ENCODE measurements around the gene NR6A1. TPM values are rescaled to one million over a fixed set of nuclear protein-coding genes. Genes with fewer than 3 reads are reported as not detected.

The NR6A1 gene
- total and polyA plus RNA-seq, 2 of the 8 experiments (the other 6 are each of a cell fraction or from before 2014, with no cell fraction given), result 93.2 to 237 TPM

DNA sequence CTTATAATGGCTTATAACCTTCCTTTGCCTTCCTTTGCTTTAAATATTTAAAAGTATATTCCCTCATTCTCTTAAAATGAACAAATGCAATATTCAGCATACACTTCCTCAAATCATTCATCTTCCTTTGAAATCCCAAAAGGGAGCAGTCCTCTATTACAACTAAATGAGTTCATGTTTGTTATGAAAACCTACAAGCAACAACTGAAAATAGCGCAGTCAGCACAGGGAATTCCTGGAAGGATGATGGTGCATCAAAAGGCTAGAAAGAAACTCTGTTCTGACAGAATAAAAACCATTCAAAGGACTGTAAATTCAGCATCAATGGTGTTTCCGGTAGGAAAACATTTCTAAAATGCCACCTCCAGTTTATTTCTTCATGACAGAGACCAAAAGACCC is 3.3 kb downstream of the NR6A1 start:
- Histone ChIP-seq H2BK5ac (ENCODE audit: low read depth, low read length) (no peak overlapping the region), H3K4me1 (replicated peaks in 1 of 4; ENCODE audit: control insufficient read depth in 3 of 4, insufficient read depth in 4 of 4, low read length in 3 of 4) (peaks cover 4 to 26% (median 13%) of the 10 kb centered on the region in 4 experiments; a peak in 6 of 7 replicates), H3K4me2 (ENCODE audit: insufficient read depth in 1 of 2, low read depth in 2 of 2, low read length in 2 of 2) (peak overlapping the region; percentile 19 to 65; a peak in 3 of 4 replicates), H3K4ac (replicated peaks; ENCODE audit: insufficient read length, low read depth, low read length) (no peak overlapping the region), H3K23ac (ENCODE audit: insufficient read length) (no peak overlapping the region), H4K20me1 (replicated peaks in 1 of 2; ENCODE audit: control insufficient read depth in 1 of 2, insufficient read depth in 2 of 2, low read length in 2 of 2) (peaks cover 10 to 12% of the 10 kb centered on the region in 2 experiments), H3K27ac (ENCODE audit: low read depth, low read length) (no peak overlapping the region), H2BK15ac (ENCODE audit: low read length) (no peak overlapping the region), H3K36me3 (ENCODE audit: control insufficient read depth in 2 of 4, insufficient read depth in 4 of 4, low read length in 3 of 4) (no peaks in the 10 kb centered on the region), H4K8ac (ENCODE audit: extremely low read depth, insufficient read depth, low read length) (no peak overlapping the region), H3K9me3 (ENCODE audit: insufficient read depth in 2 of 2, low read depth in 1 of 2, low read length in 1 of 2) (no peaks in the 10 kb centered on the region), H3K79me2 (ENCODE audit: control insufficient read depth in 1 of 2, insufficient read depth in 2 of 2, low read length in 2 of 2) (peaks cover 2 to 75% of the 10 kb centered on the region in 2 experiments; a peak in 3 of 4 replicates), H2BK12ac (ENCODE audit: low read depth, low read length) (no peak overlapping the region), H3K18ac (ENCODE audit: extremely low read depth, low read length) (no peak overlapping the region), H3K4me3 (ENCODE audit: extremely low read depth in 1 of 4, insufficient read depth in 2 of 4, low read depth in 3 of 4, low read length in 4 of 4) (peak overlapping the region in 1 of 4 experiments; percentile 86; a peak in 2 of 8 replicates), H4K5ac (ENCODE audit: insufficient read length, low read depth, low read length) (no peak overlapping the region), H3K27me3 (replicated peaks in 1 of 4; ENCODE audit: control insufficient read depth in 3 of 4, extremely low read depth in 1 of 4, insufficient read depth in 3 of 4, low read length in 3 of 4) (no peaks in the 10 kb centered on the region), H3K9ac (replicated peaks in 1 of 4; ENCODE audit: extremely low read depth in 1 of 4, low read depth in 3 of 4, low read length in 3 of 4) (no peak overlapping the region), H3K23me2 (ENCODE audit: low read depth, low read length) (peaks cover 8% of the 10 kb centered on the region), H2AK5ac (ENCODE audit: low read depth, low read length) (no peak overlapping the region), H4K91ac (replicated peaks; ENCODE audit: insufficient read length, low read length) (no peak overlapping the region), H2BK20ac (ENCODE audit: low read length) (no peak overlapping the region), H3K79me1 (ENCODE audit: low read depth, low read length) (no peaks in the 10 kb centered on the region), H2BK120ac (replicated peaks; ENCODE audit: low read depth, low read length) (no peak overlapping the region), H3K14ac (ENCODE audit: insufficient read length) (no peak overlapping the region), H3K56ac (replicated peaks; ENCODE audit: insufficient read length, low read depth, low read length) (no peak overlapping the region), H2AFZ (ENCODE audit: low read length) (no peak overlapping the region)
- ChIA-PET POLR2A (ENCODE audit: partially characterized antibody) (interaction anchor here (1.5 to 13.5 kb wide), 4 partner anchors 8 to 88 kb away, joined by 4 to 396 read pairs (median 29); partner anchors contain the start of genes ARPC5L, RPL35 and WDR38), CTCF (ENCODE audit: partially characterized antibody) (interaction anchor here (1.4 to 17.6 kb wide), 4 partner anchors 53 to 86 kb away, joined by 4 to 1300 read pairs (median 36); partner anchors contain the start of genes ARPC5L, RPL35 and WDR38)
- FAIRE-seq, result no peak
- DNase-seq (ENCODE audit: low read depth in 1 of 2, low spot score in 2 of 2), result no peak
- TF ChIP-seq BCL11A (IDR thresholded peaks at IDR 0.05; ENCODE audit: low read depth in 2 of 2, low read length in 2 of 2) (no peak), MAFK (IDR thresholded peaks at IDR 0.05; ENCODE audit: low read depth, low read length) (peak; percentile 59; the same call in 1 of the 2 replicates), BACH1 (IDR thresholded peaks at IDR 0.05; ENCODE audit: low read length) (peak; percentile 68)
- 38% methylated on average over 2 of the region's 2 CpGs; no CpG with 5 or more reads in 1 of the 2 experiments for WGBS, 2 experiments (ENCODE audit: extremely low coverage in 1 of 2, insufficient coverage in 1 of 2, insufficient read length in 1 of 2, insufficient replicate concordance in 2 of 2, low coverage in 1 of 2, low lambda C conversion rate in 2 of 2, missing lambda C conversion rate in 1 of 2)

All from H1 (cell line).